Ishikawa (cell line): ENCODE results near the gene ZNF343.

ENCODE experiments used
- CEBPB ChIP-seq: IDR thresholded peaks from 2 replicates; pipeline ENCODE4 v1.6.1; 2012
- CREB1 ChIP-seq: IDR thresholded peaks from 2 replicates; pipeline ENCODE4 v1.6.1; 2012; ENCODE audit warnings: low read depth
- EGR1 ChIP-seq: IDR thresholded peaks from 2 replicates; pipeline ENCODE4 v1.6.1; 2012
- EP300 ChIP-seq: IDR thresholded peaks from 2 replicates; pipeline ENCODE4 v1.6.1; 2012; ENCODE audit warnings: borderline replicate concordance
- FOXM1 ChIP-seq: IDR thresholded peaks from 2 replicates; pipeline ENCODE4 v1.6.1; 2012; ENCODE audit warnings: low read depth, borderline replicate concordance
- NFIC ChIP-seq: IDR thresholded peaks from 2 replicates; pipeline ENCODE4 v1.6.1; 2012
- RAD21 ChIP-seq: IDR thresholded peaks from 2 replicates; pipeline ENCODE4 v1.6.1; 2012; ENCODE audit warnings: low read depth
- TAF1 ChIP-seq: IDR thresholded peaks from 2 replicates; pipeline ENCODE4 v1.6.1; 2012; ENCODE audit warnings: low read depth, mild to moderate bottlenecking
- TCF12 ChIP-seq: IDR thresholded peaks from 2 replicates; pipeline ENCODE4 v1.6.1; 2012; ENCODE audit warnings: low read depth
- TEAD4 ChIP-seq: IDR thresholded peaks from 2 replicates; pipeline ENCODE4 v1.6.1; 2012
- YY1 ChIP-seq: IDR thresholded peaks from 2 replicates; pipeline ENCODE4 v1.6.1; 2012; ENCODE audit warnings: low read depth
- ZBTB7A ChIP-seq: IDR thresholded peaks from 2 replicates; pipeline ENCODE4 v1.6.1; 2012; ENCODE audit warnings: low read depth
- TF ChIP-seq, protein P1 (sequence below): IDR thresholded peaks from 2 replicates; pipeline ENCODE4 v1.6.1; 2012
- TF ChIP-seq, protein P2 (sequence below): IDR thresholded peaks from 2 replicates; pipeline ENCODE4 v1.6.1; 2012
- TF ChIP-seq, protein P3 (sequence below): IDR thresholded peaks from 2 replicates; pipeline ENCODE4 v1.6.1; 2012; ENCODE audit warnings: low read depth, mild to moderate bottlenecking

ZNF343 gene

DNA sequence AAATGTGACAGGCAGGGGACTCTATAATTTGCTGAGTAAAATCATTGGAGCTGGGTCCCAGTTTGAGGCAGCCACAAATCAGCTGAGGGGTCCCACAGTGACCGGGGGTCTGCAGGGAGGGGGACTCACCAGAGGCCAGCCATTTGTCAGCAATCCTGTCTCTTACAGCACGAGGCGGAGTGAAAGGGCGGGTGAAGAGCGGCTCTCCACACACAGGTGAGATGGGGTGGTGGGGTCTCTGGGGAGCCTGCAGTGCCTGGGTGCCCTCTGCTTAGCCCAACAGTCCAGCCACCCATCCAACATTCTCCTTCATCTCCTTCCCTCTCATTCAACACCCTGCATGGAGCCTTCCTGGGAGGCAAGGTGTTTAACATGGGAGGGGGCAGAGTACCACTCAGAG, 28.4 kb upstream of the ZNF343 start:
- TF ChIP-seq ZBTB7A, result no peak
- TF ChIP-seq TCF12, result no peak
- no peak for TF ChIP-seq YY1
- TF ChIP-seq, protein P1, sequence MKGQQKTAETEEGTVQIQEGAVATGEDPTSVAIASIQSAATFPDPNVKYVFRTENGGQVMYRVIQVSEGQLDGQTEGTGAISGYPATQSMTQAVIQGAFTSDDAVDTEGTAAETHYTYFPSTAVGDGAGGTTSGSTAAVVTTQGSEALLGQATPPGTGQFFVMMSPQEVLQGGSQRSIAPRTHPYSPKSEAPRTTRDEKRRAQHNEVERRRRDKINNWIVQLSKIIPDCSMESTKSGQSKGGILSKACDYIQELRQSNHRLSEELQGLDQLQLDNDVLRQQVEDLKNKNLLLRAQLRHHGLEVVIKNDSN, result no peak
- TF ChIP-seq RAD21, result no peak
- TF ChIP-seq TAF1, result no peak
- no peak for TF ChIP-seq FOXM1
- no peak for TF ChIP-seq EP300

DNA sequence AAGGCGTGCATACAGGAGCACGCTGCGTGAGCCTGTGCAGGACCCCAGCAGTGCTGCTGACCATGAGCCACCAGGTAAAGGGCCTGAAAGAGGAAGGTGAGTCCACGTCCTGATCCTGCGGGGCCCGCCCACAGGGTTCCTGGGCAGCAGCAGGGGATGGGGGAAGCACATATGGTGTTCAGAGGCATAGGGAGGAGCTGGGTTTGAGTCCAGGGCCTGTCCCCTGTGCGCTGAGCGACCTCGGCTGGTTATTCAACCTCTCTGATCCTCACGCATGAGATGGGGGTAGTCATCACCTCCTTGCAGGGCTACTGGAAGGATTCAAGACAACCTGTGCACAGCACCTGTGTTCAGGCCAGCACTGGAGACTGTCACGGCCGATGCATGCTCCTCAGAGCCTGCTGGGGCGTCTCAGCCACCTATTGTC, 27.9 kb upstream of the ZNF343 start, which contains the start of gene TMC2:
TSS of gene TMC2 (plus strand) at position 14 of the 427 bp plus-strand sequence. CDS start at position 63, 49 bp downstream.
- TF ChIP-seq NFIC (no peak), CREB1 (no peak), TAF1 (no peak), EGR1 (no peak), EP300 (no peak), CEBPB (no peak), TEAD4 (no peak), ZBTB7A (no peak), TCF12 (no peak), RAD21 (no peak), FOXM1 (no peak), YY1 (no peak)
- TF ChIP-seq, protein P2, sequence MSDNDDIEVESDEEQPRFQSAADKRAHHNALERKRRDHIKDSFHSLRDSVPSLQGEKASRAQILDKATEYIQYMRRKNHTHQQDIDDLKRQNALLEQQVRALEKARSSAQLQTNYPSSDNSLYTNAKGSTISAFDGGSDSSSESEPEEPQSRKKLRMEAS, result no peak
- TF ChIP-seq, protein P1, result no peak

DNA sequence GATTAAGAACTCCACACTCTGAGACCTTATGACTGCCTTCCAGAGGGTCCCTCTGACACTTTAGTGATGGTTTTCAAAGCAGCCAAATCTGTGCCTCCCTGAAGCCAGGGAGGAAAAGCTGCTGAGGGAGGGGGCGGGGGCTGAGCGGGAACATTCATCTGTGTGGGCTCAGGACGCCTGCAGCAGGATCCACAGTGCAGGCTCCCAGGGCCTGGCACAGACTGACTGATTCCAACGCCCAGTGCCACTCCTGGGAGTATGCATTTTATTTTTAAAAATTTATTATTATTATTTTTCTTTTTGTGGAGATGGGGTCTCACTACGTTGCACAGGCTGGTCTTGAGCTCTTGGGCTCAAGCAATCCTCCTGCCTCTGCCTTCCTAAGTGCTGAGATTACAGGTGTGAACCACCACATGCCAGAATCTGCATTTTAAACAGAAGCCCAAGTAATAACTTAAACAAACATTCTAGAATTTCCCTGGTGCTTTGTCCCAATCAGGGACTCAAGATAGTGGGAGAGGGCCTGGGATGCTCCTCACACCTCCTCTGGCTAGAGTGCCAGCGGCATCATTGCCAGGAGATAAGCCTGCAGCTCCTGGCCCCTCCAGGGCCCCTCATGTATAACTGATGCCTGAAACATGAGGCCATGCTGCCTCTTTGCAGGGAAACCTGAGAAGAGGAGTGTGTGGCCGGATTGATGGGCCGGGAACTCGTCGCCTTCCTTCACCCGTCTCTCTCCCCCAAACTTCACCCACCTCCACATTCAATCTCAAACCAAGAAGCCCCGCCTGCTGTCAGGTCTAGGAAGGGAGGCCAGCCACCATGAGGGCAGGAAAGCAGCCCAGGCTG, 27.2 kb upstream of the ZNF343 start:
- no peak for TF ChIP-seq EGR1
- no peak for TF ChIP-seq CEBPB
- TF ChIP-seq, protein P2, result no peak
- no peak for TF ChIP-seq TCF12

DNA sequence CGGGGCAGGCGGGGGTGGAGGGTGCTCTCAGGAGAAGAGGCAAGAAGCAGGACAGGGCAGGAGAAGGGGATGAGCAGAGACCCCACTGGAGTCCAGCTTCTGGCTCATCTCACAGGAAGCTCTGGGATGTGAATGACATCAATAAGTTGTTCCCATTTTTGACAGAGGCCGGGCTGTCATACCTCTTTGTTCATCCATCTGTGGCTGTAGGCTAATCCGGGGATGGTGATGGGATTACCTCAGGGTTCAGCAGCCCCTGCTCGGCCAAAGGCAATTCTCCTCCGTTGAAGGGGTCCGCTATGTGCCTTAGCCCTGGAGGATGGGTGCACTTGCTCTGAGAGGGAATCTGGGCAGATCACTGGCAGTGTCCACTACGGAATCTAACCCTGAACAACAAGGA, 24.4 kb upstream of the ZNF343 start:
- TF ChIP-seq CREB1 (no peak), EP300 (no peak), NFIC (no peak), FOXM1 (no peak), TEAD4 (no peak), TAF1 (no peak), RAD21 (no peak), YY1 (no peak), TCF12 (no peak), ZBTB7A (no peak), EGR1 (no peak)
- TF ChIP-seq, protein P3, sequence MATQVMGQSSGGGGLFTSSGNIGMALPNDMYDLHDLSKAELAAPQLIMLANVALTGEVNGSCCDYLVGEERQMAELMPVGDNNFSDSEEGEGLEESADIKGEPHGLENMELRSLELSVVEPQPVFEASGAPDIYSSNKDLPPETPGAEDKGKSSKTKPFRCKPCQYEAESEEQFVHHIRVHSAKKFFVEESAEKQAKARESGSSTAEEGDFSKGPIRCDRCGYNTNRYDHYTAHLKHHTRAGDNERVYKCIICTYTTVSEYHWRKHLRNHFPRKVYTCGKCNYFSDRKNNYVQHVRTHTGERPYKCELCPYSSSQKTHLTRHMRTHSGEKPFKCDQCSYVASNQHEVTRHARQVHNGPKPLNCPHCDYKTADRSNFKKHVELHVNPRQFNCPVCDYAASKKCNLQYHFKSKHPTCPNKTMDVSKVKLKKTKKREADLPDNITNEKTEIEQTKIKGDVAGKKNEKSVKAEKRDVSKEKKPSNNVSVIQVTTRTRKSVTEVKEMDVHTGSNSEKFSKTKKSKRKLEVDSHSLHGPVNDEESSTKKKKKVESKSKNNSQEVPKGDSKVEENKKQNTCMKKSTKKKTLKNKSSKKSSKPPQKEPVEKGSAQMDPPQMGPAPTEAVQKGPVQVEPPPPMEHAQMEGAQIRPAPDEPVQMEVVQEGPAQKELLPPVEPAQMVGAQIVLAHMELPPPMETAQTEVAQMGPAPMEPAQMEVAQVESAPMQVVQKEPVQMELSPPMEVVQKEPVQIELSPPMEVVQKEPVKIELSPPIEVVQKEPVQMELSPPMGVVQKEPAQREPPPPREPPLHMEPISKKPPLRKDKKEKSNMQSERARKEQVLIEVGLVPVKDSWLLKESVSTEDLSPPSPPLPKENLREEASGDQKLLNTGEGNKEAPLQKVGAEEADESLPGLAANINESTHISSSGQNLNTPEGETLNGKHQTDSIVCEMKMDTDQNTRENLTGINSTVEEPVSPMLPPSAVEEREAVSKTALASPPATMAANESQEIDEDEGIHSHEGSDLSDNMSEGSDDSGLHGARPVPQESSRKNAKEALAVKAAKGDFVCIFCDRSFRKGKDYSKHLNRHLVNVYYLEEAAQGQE, result no peak
- TF ChIP-seq, protein P2, result no peak
- TF ChIP-seq, protein P1, result no peak

DNA sequence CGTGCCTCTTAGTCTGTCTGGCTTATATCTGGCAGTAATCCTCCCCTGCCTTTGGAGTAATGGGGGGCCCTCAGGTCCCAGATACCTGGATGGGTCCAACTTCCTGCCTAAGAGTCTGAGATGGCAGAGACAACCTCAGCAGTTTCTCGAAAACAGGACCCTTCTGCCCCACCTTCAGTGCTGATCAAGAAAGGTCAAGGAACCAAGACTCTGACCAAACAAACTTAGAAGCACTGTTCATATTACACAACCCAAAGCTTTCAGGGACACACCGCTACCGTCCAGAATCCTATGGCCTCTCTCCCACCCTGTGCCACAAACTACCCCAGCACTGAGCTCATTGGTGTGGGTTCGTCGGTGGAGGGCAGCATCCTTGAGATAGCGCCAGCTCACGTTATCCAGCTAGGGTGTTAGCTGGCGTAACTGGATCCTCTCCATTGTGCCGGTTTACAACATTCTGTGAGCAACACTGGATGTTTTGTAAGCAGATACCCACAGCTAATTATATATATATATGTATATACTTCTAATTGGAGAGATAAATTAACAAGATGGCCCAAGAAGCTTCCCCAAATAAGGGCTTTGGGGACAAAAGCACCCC, 20.1 kb upstream of the ZNF343 start:
- no peak for TF ChIP-seq TCF12
- TF ChIP-seq EGR1, result no peak
- TF ChIP-seq NFIC, result no peak
- TF ChIP-seq ZBTB7A, result no peak
- no peak for TF ChIP-seq FOXM1
- TF ChIP-seq, protein P3, result no peak
- TF ChIP-seq TAF1, result no peak
- no peak for TF ChIP-seq EP300
- no peak for TF ChIP-seq CREB1
- no peak for TF ChIP-seq TEAD4
- TF ChIP-seq CEBPB, result no peak
- TF ChIP-seq, protein P2, result no peak
